ENCODE measurements around the gene POLR2I. TPM values are rescaled to one million over a fixed set of nuclear protein-coding genes. Genes with fewer than 3 reads are reported as not detected.

The POLR2I gene
- total RNA-seq, 1 experiment from 2014 or later: 165 TPM

DNA sequence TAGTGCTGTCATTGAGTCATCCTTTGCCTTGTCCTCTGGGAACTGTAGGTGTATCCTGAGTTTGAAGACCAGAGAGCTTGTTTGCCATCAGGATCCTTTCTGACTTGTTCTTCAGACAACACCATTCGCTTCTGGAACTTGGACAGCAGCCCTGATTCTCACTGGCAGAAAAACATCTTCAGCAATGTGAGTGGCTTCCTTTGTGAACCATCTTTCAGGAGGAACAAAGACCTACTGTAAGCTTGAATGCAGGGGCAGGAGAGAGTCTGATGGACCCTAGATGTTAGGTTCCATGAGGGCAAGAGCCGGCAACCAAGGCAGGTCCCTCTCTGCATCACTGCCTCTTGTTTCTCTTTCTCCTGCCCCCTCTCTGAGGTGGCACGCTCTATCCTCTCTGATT lies 33.3 kb downstream of the POLR2I start:
- peaks cover 62% of the 10 kb centered on the region for H3K36me3 Mint-ChIP-seq
- no peak overlapping the region for H3K27ac Mint-ChIP-seq
- CTCF ChIA-PET: no interaction called here

DNA sequence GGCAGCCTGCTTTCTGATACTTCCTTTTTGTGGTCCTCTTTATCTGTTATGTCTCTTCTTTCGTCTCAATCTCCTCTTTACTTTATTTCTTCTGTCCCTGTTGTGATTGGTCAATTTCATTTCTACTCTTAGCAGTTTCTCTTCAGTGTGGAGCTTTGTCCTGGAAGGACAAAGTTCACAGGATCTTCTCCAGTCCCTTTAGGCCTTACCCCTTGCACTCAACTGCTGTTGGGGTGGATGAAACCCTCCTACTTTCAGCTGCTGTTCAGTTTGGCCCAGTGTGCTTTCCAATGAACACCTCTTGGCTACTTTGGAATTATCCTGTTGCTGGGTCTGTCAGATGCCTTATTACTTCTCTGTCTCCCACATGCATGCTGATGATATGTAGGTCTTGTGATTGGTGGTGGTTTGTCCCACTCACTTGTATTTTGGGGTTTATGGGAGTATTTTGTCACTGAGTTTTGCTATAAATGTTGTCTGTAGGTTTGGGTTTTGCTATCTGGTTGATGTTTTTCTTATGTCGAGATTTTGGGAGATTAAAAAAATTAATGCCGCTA lies 35.2 kb downstream of the POLR2I start:
- no peak for ATAC-seq
- Mint-ChIP-seq H3K27me3 (ENCODE audit: low read depth) (no peaks in the 10 kb centered on the region), H3K9me3 (no peaks in the 10 kb centered on the region), H3K36me3 (peaks cover 56% of the 10 kb centered on the region), H3K4me1 (no peaks in the 10 kb centered on the region), H3K4me3 (no peak overlapping the region), H3K27ac (peak overlapping the region; percentile 53; the same call in 1 of the 2 replicates)
- TF ChIP-seq, protein P1, sequence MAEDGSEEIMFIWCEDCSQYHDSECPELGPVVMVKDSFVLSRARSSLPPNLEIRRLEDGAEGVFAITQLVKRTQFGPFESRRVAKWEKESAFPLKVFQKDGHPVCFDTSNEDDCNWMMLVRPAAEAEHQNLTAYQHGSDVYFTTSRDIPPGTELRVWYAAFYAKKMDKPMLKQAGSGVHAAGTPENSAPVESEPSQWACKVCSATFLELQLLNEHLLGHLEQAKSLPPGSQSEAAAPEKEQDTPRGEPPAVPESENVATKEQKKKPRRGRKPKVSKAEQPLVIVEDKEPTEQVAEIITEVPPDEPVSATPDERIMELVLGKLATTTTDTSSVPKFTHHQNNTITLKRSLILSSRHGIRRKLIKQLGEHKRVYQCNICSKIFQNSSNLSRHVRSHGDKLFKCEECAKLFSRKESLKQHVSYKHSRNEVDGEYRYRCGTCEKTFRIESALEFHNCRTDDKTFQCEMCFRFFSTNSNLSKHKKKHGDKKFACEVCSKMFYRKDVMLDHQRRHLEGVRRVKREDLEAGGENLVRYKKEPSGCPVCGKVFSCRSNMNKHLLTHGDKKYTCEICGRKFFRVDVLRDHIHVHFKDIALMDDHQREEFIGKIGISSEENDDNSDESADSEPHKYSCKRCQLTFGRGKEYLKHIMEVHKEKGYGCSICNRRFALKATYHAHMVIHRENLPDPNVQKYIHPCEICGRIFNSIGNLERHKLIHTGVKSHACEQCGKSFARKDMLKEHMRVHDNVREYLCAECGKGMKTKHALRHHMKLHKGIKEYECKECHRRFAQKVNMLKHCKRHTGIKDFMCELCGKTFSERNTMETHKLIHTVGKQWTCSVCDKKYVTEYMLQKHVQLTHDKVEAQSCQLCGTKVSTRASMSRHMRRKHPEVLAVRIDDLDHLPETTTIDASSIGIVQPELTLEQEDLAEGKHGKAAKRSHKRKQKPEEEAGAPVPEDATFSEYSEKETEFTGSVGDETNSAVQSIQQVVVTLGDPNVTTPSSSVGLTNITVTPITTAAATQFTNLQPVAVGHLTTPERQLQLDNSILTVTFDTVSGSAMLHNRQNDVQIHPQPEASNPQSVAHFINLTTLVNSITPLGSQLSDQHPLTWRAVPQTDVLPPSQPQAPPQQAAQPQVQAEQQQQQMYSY (CRISPR knock-in tag; IDR thresholded peaks at IDR 0.05): no peak
- TF ChIP-seq TEAD1 (CRISPR knock-in tag; IDR thresholded peaks at IDR 0.05): no peak
- no peak for TF ChIP-seq JAZF1 (CRISPR knock-in tag; IDR thresholded peaks at IDR 0.05)
- ChIA-PET POLR2A (no interaction called here), CTCF (interaction anchor here (1.2 kb wide), 1 partner anchor 19 kb away, joined by 3 read pairs; no protein-coding TSS in a partner anchor)
- no peak for DNase-seq (ENCODE audit: low spot score)

More for the DNA sequence above, 33.3 kb downstream of the POLR2I start:
- POLR2A ChIA-PET: no interaction called here
- TF ChIP-seq JAZF1 (CRISPR knock-in tag; IDR thresholded peaks at IDR 0.05) (no peak), TP53 (CRISPR knock-in tag; IDR thresholded peaks at IDR 0.05) (no peak), MXD4 (CRISPR knock-in tag; IDR thresholded peaks at IDR 0.05; ENCODE audit: borderline replicate concordance) (no peak), CREM (CRISPR knock-in tag; IDR thresholded peaks at IDR 0.05) (no peak), ESRRA (CRISPR knock-in tag; IDR thresholded peaks at IDR 0.05; ENCODE audit: borderline replicate concordance) (no peak), FOXJ3 (CRISPR knock-in tag; IDR thresholded peaks at IDR 0.05; ENCODE audit: borderline replicate concordance) (no peak), NFE2L1 (CRISPR knock-in tag; IDR thresholded peaks at IDR 0.05) (no peak)
- TF ChIP-seq, protein P2, sequence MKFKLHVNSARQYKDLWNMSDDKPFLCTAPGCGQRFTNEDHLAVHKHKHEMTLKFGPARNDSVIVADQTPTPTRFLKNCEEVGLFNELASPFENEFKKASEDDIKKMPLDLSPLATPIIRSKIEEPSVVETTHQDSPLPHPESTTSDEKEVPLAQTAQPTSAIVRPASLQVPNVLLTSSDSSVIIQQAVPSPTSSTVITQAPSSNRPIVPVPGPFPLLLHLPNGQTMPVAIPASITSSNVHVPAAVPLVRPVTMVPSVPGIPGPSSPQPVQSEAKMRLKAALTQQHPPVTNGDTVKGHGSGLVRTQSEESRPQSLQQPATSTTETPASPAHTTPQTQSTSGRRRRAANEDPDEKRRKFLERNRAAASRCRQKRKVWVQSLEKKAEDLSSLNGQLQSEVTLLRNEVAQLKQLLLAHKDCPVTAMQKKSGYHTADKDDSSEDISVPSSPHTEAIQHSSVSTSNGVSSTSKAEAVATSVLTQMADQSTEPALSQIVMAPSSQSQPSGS (CRISPR knock-in tag; IDR thresholded peaks at IDR 0.05; ENCODE audit: borderline replicate concordance, low read depth): no peak
- TF ChIP-seq, protein P3, sequence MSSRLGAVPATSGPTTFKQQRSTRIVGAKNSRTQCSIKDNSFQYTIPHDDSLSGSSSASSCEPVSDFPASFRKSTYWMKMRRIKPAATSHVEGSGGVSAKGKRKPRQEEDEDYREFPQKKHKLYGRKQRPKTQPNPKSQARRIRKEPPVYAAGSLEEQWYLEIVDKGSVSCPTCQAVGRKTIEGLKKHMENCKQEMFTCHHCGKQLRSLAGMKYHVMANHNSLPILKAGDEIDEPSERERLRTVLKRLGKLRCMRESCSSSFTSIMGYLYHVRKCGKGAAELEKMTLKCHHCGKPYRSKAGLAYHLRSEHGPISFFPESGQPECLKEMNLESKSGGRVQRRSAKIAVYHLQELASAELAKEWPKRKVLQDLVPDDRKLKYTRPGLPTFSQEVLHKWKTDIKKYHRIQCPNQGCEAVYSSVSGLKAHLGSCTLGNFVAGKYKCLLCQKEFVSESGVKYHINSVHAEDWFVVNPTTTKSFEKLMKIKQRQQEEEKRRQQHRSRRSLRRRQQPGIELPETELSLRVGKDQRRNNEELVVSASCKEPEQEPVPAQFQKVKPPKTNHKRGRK (CRISPR knock-in tag; IDR thresholded peaks at IDR 0.05; ENCODE audit: borderline replicate concordance): no peak
- TF ChIP-seq, protein P4, sequence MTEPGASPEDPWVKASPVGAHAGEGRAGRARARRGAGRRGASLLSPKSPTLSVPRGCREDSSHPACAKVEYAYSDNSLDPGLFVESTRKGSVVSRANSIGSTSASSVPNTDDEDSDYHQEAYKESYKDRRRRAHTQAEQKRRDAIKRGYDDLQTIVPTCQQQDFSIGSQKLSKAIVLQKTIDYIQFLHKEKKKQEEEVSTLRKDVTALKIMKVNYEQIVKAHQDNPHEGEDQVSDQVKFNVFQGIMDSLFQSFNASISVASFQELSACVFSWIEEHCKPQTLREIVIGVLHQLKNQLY (CRISPR knock-in tag; IDR thresholded peaks at IDR 0.05): no peak
- TF ChIP-seq, protein P5, sequence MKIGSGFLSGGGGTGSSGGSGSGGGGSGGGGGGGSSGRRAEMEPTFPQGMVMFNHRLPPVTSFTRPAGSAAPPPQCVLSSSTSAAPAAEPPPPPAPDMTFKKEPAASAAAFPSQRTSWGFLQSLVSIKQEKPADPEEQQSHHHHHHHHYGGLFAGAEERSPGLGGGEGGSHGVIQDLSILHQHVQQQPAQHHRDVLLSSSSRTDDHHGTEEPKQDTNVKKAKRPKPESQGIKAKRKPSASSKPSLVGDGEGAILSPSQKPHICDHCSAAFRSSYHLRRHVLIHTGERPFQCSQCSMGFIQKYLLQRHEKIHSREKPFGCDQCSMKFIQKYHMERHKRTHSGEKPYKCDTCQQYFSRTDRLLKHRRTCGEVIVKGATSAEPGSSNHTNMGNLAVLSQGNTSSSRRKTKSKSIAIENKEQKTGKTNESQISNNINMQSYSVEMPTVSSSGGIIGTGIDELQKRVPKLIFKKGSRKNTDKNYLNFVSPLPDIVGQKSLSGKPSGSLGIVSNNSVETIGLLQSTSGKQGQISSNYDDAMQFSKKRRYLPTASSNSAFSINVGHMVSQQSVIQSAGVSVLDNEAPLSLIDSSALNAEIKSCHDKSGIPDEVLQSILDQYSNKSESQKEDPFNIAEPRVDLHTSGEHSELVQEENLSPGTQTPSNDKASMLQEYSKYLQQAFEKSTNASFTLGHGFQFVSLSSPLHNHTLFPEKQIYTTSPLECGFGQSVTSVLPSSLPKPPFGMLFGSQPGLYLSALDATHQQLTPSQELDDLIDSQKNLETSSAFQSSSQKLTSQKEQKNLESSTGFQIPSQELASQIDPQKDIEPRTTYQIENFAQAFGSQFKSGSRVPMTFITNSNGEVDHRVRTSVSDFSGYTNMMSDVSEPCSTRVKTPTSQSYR (CRISPR knock-in tag; IDR thresholded peaks at IDR 0.05): no peak
- TF ChIP-seq, protein P6, sequence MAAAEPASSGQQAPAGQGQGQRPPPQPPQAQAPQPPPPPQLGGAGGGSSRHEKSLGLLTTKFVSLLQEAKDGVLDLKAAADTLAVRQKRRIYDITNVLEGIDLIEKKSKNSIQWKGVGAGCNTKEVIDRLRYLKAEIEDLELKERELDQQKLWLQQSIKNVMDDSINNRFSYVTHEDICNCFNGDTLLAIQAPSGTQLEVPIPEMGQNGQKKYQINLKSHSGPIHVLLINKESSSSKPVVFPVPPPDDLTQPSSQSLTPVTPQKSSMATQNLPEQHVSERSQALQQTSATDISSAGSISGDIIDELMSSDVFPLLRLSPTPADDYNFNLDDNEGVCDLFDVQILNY (CRISPR knock-in tag; IDR thresholded peaks at IDR 0.05): no peak
- H3K4me3 Mint-ChIP-seq: no peak overlapping the region
- H3K27me3 Mint-ChIP-seq (ENCODE audit: low read depth): no peaks in the 10 kb centered on the region
- H3K9me3 Mint-ChIP-seq: no peaks in the 10 kb centered on the region
- H3K4me1 Mint-ChIP-seq: no peaks in the 10 kb centered on the region
- ATAC-seq (no peak), DNase-seq (ENCODE audit: low spot score) (no peak)

Data from WTC11 (cell line).